ENCODE results near the gene EHD4.

Gene EHD4

GRCh38 chr15:41937568-41937923 is 34.8 kb downstream of the EHD4 start:
- TF ChIP-seq CTCF (IDR thresholded peaks at IDR 0.05; ENCODE audit: insufficient read depth, low read depth, low read length, missing control alignments): no peak
- H3K4me3 ChIP-seq (ENCODE audit: low read length): no peak overlapping the region
- no peak for DNase-seq (ENCODE audit: low read depth)

- no peak for TF ChIP-seq CTCF (IDR thresholded peaks at IDR 0.05; ENCODE audit: insufficient read depth, low read depth, low read length, missing control alignments)
- DNase-seq (ENCODE audit: low read depth): no peak
- no peak overlapping the region for H3K4me3 ChIP-seq (ENCODE audit: low read length)
Observed at GRCh38 chr15:41936649-41937567, 35.4 kb downstream of the EHD4 start.

GRCh38 chr15:41936155-41936554 is 36.2 kb downstream of the EHD4 start:
- no peak for TF ChIP-seq CTCF (IDR thresholded peaks at IDR 0.05; ENCODE audit: insufficient read depth, low read depth, low read length, missing control alignments)
- no peak for DNase-seq (ENCODE audit: low read depth)

GRCh38 chr15:41935566-41936020 is 36.8 kb downstream of the EHD4 start:
- DNase-seq (ENCODE audit: low read depth): peak; percentile 27
- TF ChIP-seq CTCF (IDR thresholded peaks at IDR 0.05; ENCODE audit: insufficient read depth, low read depth, low read length, missing control alignments): no peak

More at GRCh38 chr15:41936155-41936554, 36.2 kb downstream of the EHD4 start:
- no peak overlapping the region for H3K4me3 ChIP-seq (ENCODE audit: low read length)

GRCh38 chr15:41934843-41935242 is 37.5 kb downstream of the EHD4 start:
- no peak overlapping the region for H3K4me3 ChIP-seq (ENCODE audit: low read length)
- DNase-seq (ENCODE audit: low read depth): peak; percentile 78
- TF ChIP-seq CTCF (IDR thresholded peaks at IDR 0.05; ENCODE audit: insufficient read depth, low read depth, low read length, missing control alignments): no peak

More at GRCh38 chr15:41935566-41936020, 36.8 kb downstream of the EHD4 start:
- H3K4me3 ChIP-seq (ENCODE audit: low read length): no peak overlapping the region

- peak; percentile 77 for DNase-seq (ENCODE audit: low read depth)
- TF ChIP-seq CTCF (IDR thresholded peaks at IDR 0.05; ENCODE audit: insufficient read depth, low read depth, low read length, missing control alignments): no peak
- no peak overlapping the region for H3K4me3 ChIP-seq (ENCODE audit: low read length)
Observed at GRCh38 chr15:41933771-41934170, 38.6 kb downstream of the EHD4 start.
